Panc1 (cell line): ENCODE results near the gene NTF4. TPM values are rescaled to one million over a fixed set of nuclear protein-coding genes. Genes with fewer than 3 reads are reported as not detected.
"Not testable (repeated sequence)": the region's sequence is repeated elsewhere in the genome, so short reads cannot be mapped to it uniquely, and the experiment has no call there.

ENCODE experiments used
- ATAC-seq: fragments of 200-7000 bp; cut with Tn5 transposase; 2 replicates; pipeline ENCODE4 v1.9.1; 2020; ENCODE audit warnings: mild to moderate bottlenecking, moderate library complexity
- BruUV-seq: library from RNA; stranded (reverse); fragments of 400-500 nt; replicated peaks from 2 replicates; lab custom pipeline; 2021; lab: Mats Ljungman, UMichigan
- CTCF ChIA-PET: fragments of 300-600 bp; sonication (Branson Sonifier 250); formaldehyde crosslinking; loops from one replicate; lab custom pipeline; 2022; ENCODE audit warnings: antibody characterized with exemption; lab: Charles Lee
- POLR2A ChIA-PET: fragments of 300-600 bp; sonication (Branson Sonifier 250); formaldehyde crosslinking; loops from one replicate; lab custom pipeline; 2022; ENCODE audit warnings: antibody characterized with exemption; lab: Charles Lee
- DNase-seq: peaks from one replicate; pipeline ENCODE4 v3.0.0-alpha.2; 2010; ENCODE audit warnings: low read depth, low spot score
- H3K27ac ChIP-seq: 2 replicates; pipeline ENCODE4 v1.5.1; 2011; ENCODE audit warnings: mild to moderate bottlenecking, low read length, inconsistent platforms
- H3K27me3 ChIP-seq: fragments of 200-500 bp; sonication (Bioruptor generic); 2 replicates; pipeline ENCODE4 v1.6.0; 2014; ENCODE audit warnings: low read length, inconsistent platforms; ENCODE audit not compliant: control insufficient read depth, insufficient read depth
- H3K36me3 ChIP-seq: fragments of 200-500 bp; sonication (Bioruptor generic); 2 replicates; pipeline ENCODE4 v1.5.1; 2014; ENCODE audit warnings: inconsistent platforms, mild to moderate bottlenecking, low read length, moderate library complexity; ENCODE audit not compliant: control insufficient read depth, insufficient read depth
- H3K4me1 ChIP-seq: 2 replicates; pipeline ENCODE4 v1.5.1; 2011; ENCODE audit warnings: inconsistent platforms, mild to moderate bottlenecking, low read length, moderate library complexity; ENCODE audit not compliant: control insufficient read depth, insufficient read depth
- H3K4me3 ChIP-seq, 2 experiments: 2 replicates each; pipeline ENCODE4 v1.5.1; 2011 to 2012; ENCODE audit warnings: low read depth in 2 of 2, low read length in 2 of 2, mild to moderate bottlenecking in 2 of 2, inconsistent platforms in 1 of 2, moderate library complexity in 1 of 2
- H3K9me3 ChIP-seq: fragments of 200-500 bp; sonication (Bioruptor generic); 2 replicates; pipeline ENCODE4 v1.5.1; 2014; ENCODE audit warnings: low read depth, mild to moderate bottlenecking, inconsistent platforms, low read length, moderate library complexity; ENCODE audit not compliant: control insufficient read depth, insufficient read depth
- CTCF ChIP-seq: fragments of 450-650 bp; IDR thresholded peaks from 2 replicates; pipeline ENCODE4 v1.5.1; 2017; ENCODE audit warnings: mild to moderate bottlenecking
- POLR2AphosphoS5 ChIP-seq: IDR thresholded peaks from 2 replicates; pipeline ENCODE4 v1.6.1; 2012; ENCODE audit warnings: mild to moderate bottlenecking, low read depth, low read length, moderate library complexity
- SIN3A ChIP-seq: IDR thresholded peaks from 2 replicates; pipeline ENCODE4 v1.6.1; 2012; ENCODE audit warnings: low read depth, mild to moderate bottlenecking, low read length, moderate library complexity, borderline replicate concordance; ENCODE audit not compliant: insufficient read depth
- TCF7L2 ChIP-seq: IDR thresholded peaks from 2 replicates; pipeline ENCODE4 v1.6.1; 2011; ENCODE audit warnings: mild to moderate bottlenecking, low read depth, low read length, inconsistent platforms
- in situ Hi-C: cut with HindIII; loops from 2 replicates; pipeline ENCODE4 v1.10.0; 2016; ENCODE audit warnings: low sequenced_read_pairs, low pct_unique_long_range_greater_than_20kb
- intact Hi-C: fragments of 100-400 bp; cut with micrococcal nuclease; formaldehyde crosslinking; loops from one replicate; pipeline ENCODE4 v1.10.0; 2022; ENCODE audit not compliant: unreplicated experiment
- total RNA-seq: library from RNA; stranded (reverse); gene quantifications from one replicate; pipeline ENCODE4 v1.2.1, GENCODE V29; 2021; ENCODE audit not compliant: unreplicated experiment
- TF ChIP-seq, protein P1 (sequence below), 2 experiments: IDR thresholded peaks; 2 replicates each; pipeline ENCODE4 v1.6.1; 2011 to 2012; ENCODE audit warnings: low read depth in 2 of 2, control low read depth in 1 of 2, low read length in 1 of 2, mild to moderate bottlenecking in 1 of 2, moderate library complexity in 1 of 2; ENCODE audit not compliant: insufficient read depth in 1 of 2

NTF4 gene
- total RNA-seq, 1 experiment from 2014 or later = 0.39 TPM

GRCh38 chr19:49025088-49025487 is 39.5 kb downstream of the NTF4 start:
- BruUV-seq, POLR2A ChIA-PET: not testable (repeated sequence)

DNA sequence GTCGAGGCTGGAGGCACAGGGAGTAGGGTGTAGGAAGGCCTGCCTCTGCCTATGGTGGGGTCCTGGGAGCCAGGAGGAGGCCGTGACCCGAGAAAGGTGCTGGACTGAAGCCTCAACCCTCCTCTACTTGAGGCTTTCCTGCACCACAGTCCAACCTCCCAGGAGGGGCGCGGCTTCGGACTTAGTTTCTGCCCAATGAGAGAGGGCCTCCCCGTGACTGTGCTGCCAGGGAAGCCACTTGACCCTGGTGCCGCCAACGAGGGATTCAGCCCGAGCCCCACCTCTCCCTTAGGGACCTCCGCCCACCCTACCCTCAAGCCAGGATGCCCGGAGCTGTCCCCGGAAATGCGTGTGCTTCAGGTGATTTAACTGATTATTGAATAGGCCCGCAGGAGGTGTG is 40.4 kb downstream of the NTF4 start, which contains the start of gene CGB3:
TSS of gene CGB3 (minus strand) at position 101 of the 400 bp plus-strand sequence. CDS start 362 bp downstream, outside the sequence.
- H3K4me1 ChIP-seq, H3K27ac ChIP-seq, CTCF ChIA-PET, ATAC-seq, POLR2A ChIA-PET, H3K36me3 ChIP-seq, in situ Hi-C loops, H3K27me3 ChIP-seq, DNase-seq, BruUV-seq, H3K9me3 ChIP-seq, H3K4me3 ChIP-seq, intact Hi-C loops: not testable (repeated sequence)

More at GRCh38 chr19:49025088-49025487, 39.5 kb downstream of the NTF4 start:
- ATAC-seq, H3K27me3 ChIP-seq, DNase-seq, H3K36me3 ChIP-seq, H3K27ac ChIP-seq, H3K9me3 ChIP-seq, CTCF ChIA-PET, in situ Hi-C loops, H3K4me3 ChIP-seq, H3K4me1 ChIP-seq, intact Hi-C loops: not testable (repeated sequence)

GRCh38 chr19:49022116-49022515 is 42.5 kb downstream of the NTF4 start:
- H3K4me1 ChIP-seq = no peaks in the 10 kb centered on the region; the same call in 1 of the 2 replicates
- no TSS peak for BruUV-seq
- no peak overlapping the region for H3K4me3 ChIP-seq
- no peaks in the 10 kb centered on the region for H3K27me3 ChIP-seq
- no peak overlapping the region for H3K27ac ChIP-seq
- no peak for TF ChIP-seq POLR2AphosphoS5
- no peak for TF ChIP-seq TCF7L2
- TF ChIP-seq CTCF = no peak
- TF ChIP-seq, protein P1, sequence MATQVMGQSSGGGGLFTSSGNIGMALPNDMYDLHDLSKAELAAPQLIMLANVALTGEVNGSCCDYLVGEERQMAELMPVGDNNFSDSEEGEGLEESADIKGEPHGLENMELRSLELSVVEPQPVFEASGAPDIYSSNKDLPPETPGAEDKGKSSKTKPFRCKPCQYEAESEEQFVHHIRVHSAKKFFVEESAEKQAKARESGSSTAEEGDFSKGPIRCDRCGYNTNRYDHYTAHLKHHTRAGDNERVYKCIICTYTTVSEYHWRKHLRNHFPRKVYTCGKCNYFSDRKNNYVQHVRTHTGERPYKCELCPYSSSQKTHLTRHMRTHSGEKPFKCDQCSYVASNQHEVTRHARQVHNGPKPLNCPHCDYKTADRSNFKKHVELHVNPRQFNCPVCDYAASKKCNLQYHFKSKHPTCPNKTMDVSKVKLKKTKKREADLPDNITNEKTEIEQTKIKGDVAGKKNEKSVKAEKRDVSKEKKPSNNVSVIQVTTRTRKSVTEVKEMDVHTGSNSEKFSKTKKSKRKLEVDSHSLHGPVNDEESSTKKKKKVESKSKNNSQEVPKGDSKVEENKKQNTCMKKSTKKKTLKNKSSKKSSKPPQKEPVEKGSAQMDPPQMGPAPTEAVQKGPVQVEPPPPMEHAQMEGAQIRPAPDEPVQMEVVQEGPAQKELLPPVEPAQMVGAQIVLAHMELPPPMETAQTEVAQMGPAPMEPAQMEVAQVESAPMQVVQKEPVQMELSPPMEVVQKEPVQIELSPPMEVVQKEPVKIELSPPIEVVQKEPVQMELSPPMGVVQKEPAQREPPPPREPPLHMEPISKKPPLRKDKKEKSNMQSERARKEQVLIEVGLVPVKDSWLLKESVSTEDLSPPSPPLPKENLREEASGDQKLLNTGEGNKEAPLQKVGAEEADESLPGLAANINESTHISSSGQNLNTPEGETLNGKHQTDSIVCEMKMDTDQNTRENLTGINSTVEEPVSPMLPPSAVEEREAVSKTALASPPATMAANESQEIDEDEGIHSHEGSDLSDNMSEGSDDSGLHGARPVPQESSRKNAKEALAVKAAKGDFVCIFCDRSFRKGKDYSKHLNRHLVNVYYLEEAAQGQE (IDR thresholded peaks at IDR 0.05; ENCODE audit: insufficient read depth in 1 of 2, low read depth in 2 of 2, low read length in 1 of 2) = no peak
- TF ChIP-seq SIN3A = no peak
- no peaks in the 10 kb centered on the region for H3K9me3 ChIP-seq
- H3K36me3 ChIP-seq = no peaks in the 10 kb centered on the region
- POLR2A ChIA-PET = interaction anchor here (0.6 kb wide), 1 partner anchor 28 kb away, joined by 7 read pairs; the partner anchor contains the start of gene RUVBL2
- CTCF ChIA-PET = no interaction called here
- intact Hi-C loops (no loop called here), in situ Hi-C loops (no loop called here)
- DNase-seq (no peak), ATAC-seq (no peak)
